Upper lobe of left lung (tissue), 6 donors: ENCODE results near the gene GRIK2. TPM values are rescaled to one million over a fixed set of nuclear protein-coding genes. Genes with fewer than 3 reads are reported as not detected.

Experiments used
- ATAC-seq, 2 donors: fragments of 200-7000 bp; cut with Tn5 transposase; one replicate each; pipeline ENCODE4 v1.9.1; 2022; ENCODE audit warnings: mild to moderate bottlenecking in 2 of 2, moderate library complexity in 2 of 2; ENCODE audit not compliant: low FRiP score in 2 of 2
- DNase-seq, 2 donors: peaks; one replicate each; pipeline ENCODE4 v3.0.0-alpha.2; 2019 to 2020
- H3K27ac ChIP-seq, 4 donors: fragments of 200-600 bp; sonication (generic); one replicate each; pipeline ENCODE4 v1.5.1; 2016 to 2019
- H3K27me3 ChIP-seq, 4 donors: fragments of 200-600 bp; sonication (generic); one replicate each; pipeline ENCODE4 v1.5.1; 2017 to 2019
- H3K36me3 ChIP-seq, 4 donors: fragments of 200-600 bp; sonication (generic); one replicate each; pipeline ENCODE4 v1.5.1; 2016 to 2019
- H3K4me1 ChIP-seq, 4 donors: fragments of 200-600 bp; sonication (generic); one replicate each; pipeline ENCODE4 v1.5.1; 2018 to 2019
- H3K4me3 ChIP-seq, 4 donors: fragments of 200-600 bp; sonication (generic); one replicate each; pipeline ENCODE4 v1.5.1; 2017 to 2019; ENCODE audit warnings: mild to moderate bottlenecking in 2 of 4, moderate library complexity in 1 of 4
- H3K9me3 ChIP-seq, 4 donors: fragments of 200-600 bp; sonication (generic); one replicate each; pipeline ENCODE4 v1.5.1; 2018 to 2019
- CTCF ChIP-seq, 6 experiments: fragments of 450-650 bp in 4 of 6; fragments of 200-600 bp in 2 of 6; sonication (generic) in 2 of 6; IDR thresholded peaks; one replicate each; pipeline ENCODE4 v1.5.1; 2016 to 2019; ENCODE audit warnings: antibody characterized with exemption in 6 of 6
- EP300 ChIP-seq, 4 donors: sonication (generic); formaldehyde crosslinking; IDR thresholded peaks; one replicate each; pipeline ENCODE4 v1.5.1; 2017; ENCODE audit warnings: antibody characterized with exemption in 4 of 4, control low read depth in 2 of 4
- POLR2A ChIP-seq, 4 donors: fragments of 450-650 bp; IDR thresholded peaks; one replicate each; pipeline ENCODE4 v1.5.1; 2016 to 2017; ENCODE audit warnings: antibody characterized with exemption in 4 of 4, mild to moderate bottlenecking in 2 of 4
- POLR2AphosphoS5 ChIP-seq, 2 donors: sonication (generic); formaldehyde crosslinking; IDR thresholded peaks; one replicate each; pipeline ENCODE4 v1.5.1; 2017; ENCODE audit warnings: antibody characterized with exemption in 2 of 2
- WGBS, 2 donors: methylation state at CpG; one replicate each; pipeline ENCODE4 v1.1.5; 2017 to 2018; 5-methylcytosine and 5-hydroxymethylcytosine counted together
- total RNA-seq, 6 donors: library from RNA; depleted of rRNA in 4 of 6; stranded (reverse); fragments of >200 nt in 4 of 6; gene quantifications; one replicate each; pipeline versions ENCODE4 v1.1.0 to v1.2.1, GENCODE V29; 2016 to 2021
- donor health status: DM: no; HTN: no; CAD: no; lungs with moderate emphysema.
- donor health status: DM: no; HTN: yes; CAD: no; lungs with severe emphysema.

Gene GRIK2
- total RNA-seq, 6 donors from 2014 or later: 0.07 to 1.2 (median 0.50) TPM; not detected in 2

GRCh38 chr6:101400326-101401135 lies 7.0 kb downstream of the GRIK2 start:
- Histone ChIP-seq H3K27ac (no peak overlapping the region), H3K4me1 (peaks cover 0 to 9% (median 0%) of the 10 kb centered on the region in 4 donors), H3K36me3 (no peaks in the 10 kb centered on the region), H3K4me3 (no peak overlapping the region), H3K9me3 (no peaks in the 10 kb centered on the region), H3K27me3 (peaks cover 0 to 15% (median 5%) of the 10 kb centered on the region in 4 donors)
- ATAC-seq (no peak), DNase-seq (no peak)
- 33 to 51% methylated on average over 10 of the region's 10 CpGs for WGBS, 2 donors
- TF ChIP-seq POLR2A (IDR thresholded peaks at IDR 0.05): no peak
- no peak for TF ChIP-seq EP300 (IDR thresholded peaks at IDR 0.05)
- TF ChIP-seq CTCF (IDR thresholded peaks at IDR 0.05): no peak
- TF ChIP-seq POLR2AphosphoS5 (IDR thresholded peaks at IDR 0.05): no peak

DNA sequence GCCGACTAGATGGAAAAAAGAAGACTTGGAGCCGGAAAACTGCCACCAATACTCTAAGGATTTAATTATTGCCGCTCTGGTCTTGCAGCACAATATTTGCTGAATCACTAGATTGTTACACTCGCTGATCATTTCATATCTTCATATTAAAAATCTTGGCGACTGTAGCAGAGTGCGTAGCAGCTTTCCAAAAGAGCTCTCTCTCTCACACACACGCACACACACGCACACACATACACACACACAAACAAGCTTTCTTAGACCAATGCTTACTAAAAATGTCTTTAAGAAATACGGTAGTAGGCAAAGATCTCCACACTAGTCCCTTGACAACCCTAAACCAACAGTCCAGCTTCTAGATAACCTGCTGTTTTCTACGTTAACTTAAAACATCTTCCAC lies 7.7 kb downstream of the GRIK2 start:
- Histone ChIP-seq H3K9me3 (no peaks in the 10 kb centered on the region), H3K4me1 (peaks cover 0 to 9% (median 0%) of the 10 kb centered on the region in 4 donors), H3K36me3 (no peaks in the 10 kb centered on the region), H3K4me3 (no peak overlapping the region), H3K27ac (no peak overlapping the region), H3K27me3 (peaks cover 0 to 15% (median 5%) of the 10 kb centered on the region in 4 donors)
- ATAC-seq (no peak), DNase-seq (no peak)
- 27 to 64% methylated on average over 10 of the region's 10 CpGs for WGBS, 2 donors
- TF ChIP-seq CTCF (IDR thresholded peaks at IDR 0.05): no peak
- TF ChIP-seq POLR2A (IDR thresholded peaks at IDR 0.05): no peak
- no peak for TF ChIP-seq EP300 (IDR thresholded peaks at IDR 0.05)
- TF ChIP-seq POLR2AphosphoS5 (IDR thresholded peaks at IDR 0.05): no peak

- peaks cover 0 to 9% (median 0%) of the 10 kb centered on the region in 4 donors for H3K4me1 ChIP-seq
- WGBS, 2 donors: 1 to 5% methylated on average over 22 to 48 of the region's 50 CpGs
- no peak overlapping the region for H3K27ac ChIP-seq
- H3K27me3 ChIP-seq: peaks cover 0 to 15% (median 5%) of the 10 kb centered on the region in 4 donors
- ATAC-seq (peak in 1 of 2 donors; percentile 29), DNase-seq (peak in 1 of 2 donors; percentile 66)
- no peaks in the 10 kb centered on the region for H3K9me3 ChIP-seq
- H3K4me3 ChIP-seq: no peak overlapping the region
- TF ChIP-seq EP300 (IDR thresholded peaks at IDR 0.05) (no peak), POLR2AphosphoS5 (IDR thresholded peaks at IDR 0.05) (no peak), POLR2A (IDR thresholded peaks at IDR 0.05) (no peak), CTCF (IDR thresholded peaks at IDR 0.05) (no peak)
- H3K36me3 ChIP-seq: no peaks in the 10 kb centered on the region
Measured at GRCh38 chr6:101401792-101402621, 8.5 kb downstream of the GRIK2 start.

GRCh38 chr6:101402622-101403031 lies 9.1 kb downstream of the GRIK2 start:
- ATAC-seq (peak in 1 of 2 donors; percentile 10), DNase-seq (peak in 1 of 2 donors; percentile 59)
- Histone ChIP-seq H3K36me3 (no peaks in the 10 kb centered on the region), H3K4me3 (no peak overlapping the region), H3K27me3 (peaks cover 0 to 15% (median 5%) of the 10 kb centered on the region in 4 donors), H3K27ac (no peak overlapping the region), H3K9me3 (no peaks in the 10 kb centered on the region), H3K4me1 (peaks cover 0 to 9% (median 0%) of the 10 kb centered on the region in 4 donors)
- 2 to 3% methylated on average over 9 to 18 of the region's 28 CpGs for WGBS, 2 donors
- no peak for TF ChIP-seq POLR2A (IDR thresholded peaks at IDR 0.05)
- TF ChIP-seq EP300 (IDR thresholded peaks at IDR 0.05): no peak
- no peak for TF ChIP-seq CTCF (IDR thresholded peaks at IDR 0.05)
- no peak for TF ChIP-seq POLR2AphosphoS5 (IDR thresholded peaks at IDR 0.05)
